HG03025 (cell line): ENCODE data around the gene MAPK1.
"Not testable (repeated sequence)": the region's sequence is repeated elsewhere in the genome, so short reads cannot be mapped to it uniquely, and the experiment has no call there.

Experiments used
- ATAC-seq: cut with Tn5 transposase; IDR thresholded peaks from one replicate; pipeline ENCODE4 v1.9.1; 2021; ENCODE audit warnings: mild to moderate bottlenecking, moderate library complexity; ENCODE audit not compliant: unreplicated experiment, low FRiP score

The MAPK1 gene

GRCh38 chr22:21824445-21824912 lies 43.0 kb downstream of the MAPK1 start:
- no peak for ATAC-seq

GRCh38 chr22:21823740-21824444 lies 43.6 kb downstream of the MAPK1 start:
- no peak for ATAC-seq

- ATAC-seq, result no peak
Measured at GRCh38 chr22:21819183-21819770, 48.2 kb downstream of the MAPK1 start.

- ATAC-seq, result no peak
Measured at GRCh38 chr22:21818487-21819182, 48.8 kb downstream of the MAPK1 start.

GRCh38 chr22:21817497-21817853 lies 50.0 kb downstream of the MAPK1 start:
- not testable (repeated sequence) for ATAC-seq

GRCh38 chr22:21816787-21817496 lies 50.5 kb downstream of the MAPK1 start:
- no peak for ATAC-seq

DNA sequence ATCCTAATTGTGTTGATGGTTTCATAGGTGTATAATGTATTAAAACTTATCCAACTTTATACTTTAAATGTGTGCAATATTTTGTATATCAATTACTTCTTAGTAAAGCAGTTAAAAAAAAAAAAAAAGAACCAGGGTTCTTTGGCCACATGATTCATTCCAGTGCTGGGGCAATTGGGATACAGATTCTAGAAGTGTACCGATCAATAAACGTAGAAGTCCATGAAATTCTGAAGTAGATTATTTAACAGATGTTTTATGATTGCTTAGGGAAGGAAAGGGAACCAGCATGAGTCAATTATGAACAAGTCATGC lies 51.0 kb downstream of the MAPK1 start:
- ATAC-seq, result no peak

DNA sequence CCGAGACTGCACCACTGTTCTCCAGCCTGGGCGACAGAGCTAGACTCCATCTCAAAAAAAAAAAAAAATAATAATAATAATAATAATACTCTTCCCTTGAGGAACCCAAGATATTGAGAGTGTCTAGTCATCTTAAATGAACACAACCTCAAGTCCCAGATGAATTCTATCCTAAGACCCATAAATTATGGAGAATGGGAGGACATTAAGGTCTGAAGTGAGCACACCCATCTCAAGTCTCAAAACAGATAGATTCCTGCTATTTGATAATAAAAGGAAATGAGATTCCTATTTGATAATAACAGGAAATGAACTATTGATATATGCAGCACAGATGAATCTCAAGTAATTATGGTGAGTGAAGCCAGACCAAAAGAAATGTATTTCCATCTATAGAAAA lies 51.5 kb downstream of the MAPK1 start:
- ATAC-seq, result no peak

GRCh38 chr22:21815357-21815756 lies 52.1 kb downstream of the MAPK1 start:
- no peak for ATAC-seq

- ATAC-seq, result no peak
Measured at GRCh38 chr22:21811982-21812381, 55.5 kb downstream of the MAPK1 start.

DNA sequence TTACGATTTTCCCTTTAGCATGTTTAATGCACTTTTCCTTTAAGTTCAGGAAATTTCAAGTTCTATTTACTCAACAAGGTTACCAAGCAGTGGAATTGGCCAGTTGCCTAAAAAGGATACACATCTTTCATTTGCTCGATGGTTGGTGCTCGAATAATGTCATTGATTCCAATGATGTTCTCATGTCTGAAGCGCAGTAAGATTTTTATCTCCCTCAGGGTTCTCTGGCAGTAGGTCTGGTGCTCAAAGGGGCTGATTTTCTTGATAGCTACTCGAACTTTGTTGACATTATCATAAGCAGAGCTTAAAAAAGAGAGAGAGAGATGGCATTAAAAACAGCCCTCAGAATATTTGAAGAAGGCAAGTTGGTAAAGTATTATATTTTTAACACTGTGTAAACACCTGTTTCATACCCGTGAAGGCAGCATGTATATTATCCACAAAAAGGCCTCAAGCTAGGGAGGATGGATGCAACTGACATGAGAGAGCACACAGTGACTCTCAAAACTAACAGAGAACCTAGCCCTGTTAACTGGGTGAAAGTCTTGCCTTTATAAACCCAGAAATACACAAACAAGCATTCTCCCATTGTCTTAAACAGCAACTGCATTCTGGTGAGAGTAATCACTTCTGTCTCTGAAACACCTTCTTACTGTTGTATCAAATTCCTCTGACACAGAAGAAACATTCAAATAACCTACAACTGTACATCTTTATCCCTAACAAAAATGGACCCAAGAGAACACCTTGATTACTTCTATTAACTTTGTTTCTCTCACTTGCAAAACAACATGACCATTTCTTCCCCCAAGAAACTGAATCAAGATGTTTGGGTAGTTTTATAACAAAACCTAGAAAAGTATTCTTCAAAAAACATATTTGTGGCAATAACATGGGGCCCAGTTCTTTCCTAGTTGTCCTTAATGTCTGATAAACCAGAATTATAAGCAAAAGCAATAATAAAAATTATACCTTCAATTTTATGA lies 59.6 kb downstream of the MAPK1 start:
- ATAC-seq, result no peak

- ATAC-seq, result not testable (repeated sequence)
Measured at GRCh38 chr22:21805325-21805724, 62.1 kb downstream of the MAPK1 start.

GRCh38 chr22:21803811-21804249 lies 63.6 kb downstream of the MAPK1 start:
- no peak for ATAC-seq

DNA sequence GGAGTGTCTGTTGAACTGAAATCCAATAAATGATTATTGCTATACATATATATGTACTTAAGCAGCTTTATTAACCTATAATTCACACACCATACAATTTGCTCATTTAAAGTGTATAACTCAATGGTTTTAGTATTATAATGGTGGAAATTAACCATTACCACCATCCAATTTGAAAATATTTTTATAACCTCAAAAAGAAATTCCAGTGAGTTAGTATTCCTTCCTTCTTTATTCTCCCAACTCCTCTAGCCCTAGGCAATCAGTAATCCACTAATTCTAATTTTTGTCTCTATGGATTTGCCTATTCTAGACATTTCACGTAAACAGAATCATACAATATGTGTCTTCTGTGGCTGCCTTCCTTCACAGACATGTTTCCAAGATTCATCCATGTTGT lies 64.8 kb downstream of the MAPK1 start:
- no peak for ATAC-seq

DNA sequence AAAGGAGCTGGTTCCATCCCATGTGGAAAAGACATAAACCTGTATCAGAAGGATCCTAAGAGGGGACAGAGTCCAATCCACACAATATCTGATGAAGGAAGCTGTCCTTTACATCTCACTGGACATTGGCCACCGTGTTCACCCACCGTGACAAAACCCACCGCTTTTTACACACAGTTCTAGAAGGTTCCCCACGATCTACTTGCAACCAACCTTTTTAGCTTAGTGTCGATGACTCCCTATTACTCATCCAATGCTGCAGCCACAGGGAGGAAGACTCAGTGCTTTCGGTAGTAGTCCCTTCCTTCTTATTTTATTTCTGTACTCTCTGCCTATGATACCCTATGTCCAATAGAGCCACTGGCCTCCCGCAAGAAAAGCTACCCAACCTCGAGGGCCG lies 65.4 kb downstream of the MAPK1 start:
- ATAC-seq, result no peak

GRCh38 chr22:21801304-21801644 lies 66.2 kb downstream of the MAPK1 start:
- not testable (repeated sequence) for ATAC-seq

DNA sequence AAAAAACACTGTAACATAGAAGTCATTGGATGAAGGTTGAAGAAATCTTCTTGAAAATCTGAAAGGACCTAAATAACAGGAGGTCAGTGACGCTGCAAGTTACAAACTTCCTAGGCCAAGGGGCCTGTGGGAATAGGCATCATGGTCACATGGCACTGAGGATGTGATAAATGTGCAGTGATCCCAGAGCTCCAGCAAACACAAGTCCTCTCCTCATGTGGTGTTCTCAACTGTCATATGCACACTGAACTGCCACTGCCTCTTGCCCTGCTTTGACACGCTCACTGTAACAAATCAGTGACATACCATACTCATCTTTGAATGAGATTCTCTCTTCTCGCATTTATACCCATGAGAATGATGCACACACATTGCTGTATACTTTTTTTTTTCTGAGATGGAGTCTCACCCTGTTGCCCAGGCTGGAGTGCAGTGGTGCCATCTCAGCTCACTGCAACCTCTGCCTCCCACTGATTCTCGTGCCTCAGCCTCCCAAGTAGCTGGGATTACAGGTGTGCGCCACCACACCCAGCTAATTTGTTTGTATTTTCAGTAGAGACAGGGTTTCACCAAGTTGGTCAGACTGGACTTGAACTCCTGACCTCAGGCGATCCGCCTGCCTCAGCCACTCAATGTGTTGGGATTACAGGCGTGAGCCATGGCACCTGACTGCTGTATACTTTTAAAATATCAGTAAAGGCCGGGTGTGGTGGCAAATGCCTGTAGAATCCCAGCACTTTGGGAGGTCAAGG lies 66.7 kb downstream of the MAPK1 start:
- ATAC-seq, result no peak

DNA sequence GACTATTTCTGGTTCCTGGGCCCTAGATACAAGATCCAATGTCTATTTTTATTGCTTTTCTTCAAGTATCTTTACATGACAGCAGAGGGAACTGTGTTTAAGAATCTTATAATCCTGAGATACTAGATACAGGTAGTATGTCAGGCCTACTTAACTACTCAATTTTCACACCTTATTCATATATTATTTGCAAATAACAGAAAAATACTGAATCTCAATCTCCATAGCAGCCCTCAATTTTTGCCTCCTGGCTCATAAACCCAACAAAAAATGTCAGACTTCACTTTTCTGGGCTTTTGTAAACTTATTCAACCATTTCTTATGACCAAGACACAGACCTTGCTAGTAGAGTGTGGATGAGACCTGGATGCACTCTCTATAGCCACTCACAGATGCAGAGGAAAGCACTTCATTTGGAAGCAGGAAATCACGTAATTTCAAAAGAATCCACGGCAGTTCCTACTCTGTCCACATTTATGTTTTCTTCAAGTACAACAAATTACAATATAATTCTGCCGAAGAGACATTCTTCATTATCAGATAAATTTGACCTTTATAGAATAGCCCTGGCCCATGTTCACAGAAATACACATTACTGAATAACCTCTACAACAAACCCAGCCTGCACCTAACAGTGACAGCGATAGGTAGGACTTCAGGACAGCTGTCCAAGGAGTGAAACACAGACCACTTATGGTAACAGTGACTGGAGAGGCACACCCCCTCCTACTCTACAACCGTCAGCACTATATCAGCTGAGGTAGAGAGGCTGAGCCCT lies 69.8 kb downstream of the MAPK1 start:
- ATAC-seq, result no peak

DNA sequence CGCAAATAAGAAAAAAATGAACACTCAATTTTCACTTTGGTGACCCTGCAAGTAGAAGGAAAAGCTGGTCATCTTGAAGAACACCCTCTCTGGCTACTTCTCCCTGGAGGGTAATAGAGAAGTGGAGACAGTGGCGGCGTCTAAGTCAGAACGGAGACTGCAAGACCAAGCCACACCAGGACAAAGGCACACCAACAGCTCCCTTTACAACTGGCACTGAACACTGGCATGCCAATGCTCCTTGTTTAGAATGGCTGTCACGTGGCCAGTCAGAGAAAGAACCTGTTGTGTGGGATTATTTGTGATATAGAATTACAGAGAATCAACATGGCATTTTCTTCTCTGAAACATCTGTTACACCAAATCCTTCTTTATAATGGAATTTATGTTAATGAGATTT lies 70.6 kb downstream of the MAPK1 start:
- ATAC-seq, result no peak
